Natural killer cell (primary cell): ENCODE data around the gene SND1. TPM values are rescaled to one million over a fixed set of nuclear protein-coding genes. Genes with fewer than 3 reads are reported as not detected.
A peak's percentile ranks its signal among the peaks of the same experiment; 100 is the strongest.
"Not testable (repeated sequence)": the region's sequence is repeated elsewhere in the genome, so short reads cannot be mapped to it uniquely, and the experiment has no call there.

Source experiments
- ATAC-seq, 3 donors: fragments of 150-1000 bp in 2 of 3; fragments of 200-7000 bp in 1 of 3; cut with Tn5 transposase; 1 replicate in 1 of 3; 2 replicates in 2 of 3; pipeline ENCODE4 v1.10.0; 2021; ENCODE audit warnings: mild to moderate bottlenecking in 2 of 3, moderate library complexity in 2 of 3
- DNase-seq, 2 donors: peaks; one replicate each; pipeline versions ENCODE4 v3.0.0 to v3.0.0-alpha.2; 2013 to 2021; ENCODE audit warnings: mixed read lengths in 1 of 2
- H3K27ac ChIP-seq: one replicate; pipeline ENCODE4 v1.5.1; 2013; ENCODE audit warnings: mild to moderate bottlenecking, low read length
- H3K27me3 ChIP-seq: one replicate; pipeline ENCODE4 v1.6.1; 2013; ENCODE audit warnings: low read length; ENCODE audit not compliant: control insufficient read depth, insufficient read depth
- H3K36me3 ChIP-seq: one replicate; pipeline ENCODE4 v1.6.1; 2013; ENCODE audit warnings: low read length; ENCODE audit not compliant: control insufficient read depth, insufficient read depth
- H3K4me1 ChIP-seq: one replicate; pipeline ENCODE4 v1.6.1; 2013; ENCODE audit warnings: low read length; ENCODE audit not compliant: control insufficient read depth, insufficient read depth
- H3K4me3 ChIP-seq: one replicate; pipeline ENCODE4 v1.5.1; 2013; ENCODE audit warnings: low read length
- H3K9me3 ChIP-seq: one replicate; pipeline ENCODE4 v1.6.1; 2013; ENCODE audit warnings: low read length; ENCODE audit not compliant: control insufficient read depth, insufficient read depth
- H3K27ac Mint-ChIP-seq, 2 donors: one replicate each; pipeline ENCODE4 v1.8.0; 2022; ENCODE audit warnings: mild to moderate bottlenecking in 2 of 2, mixed read lengths in 2 of 2, moderate library complexity in 1 of 2
- H3K27me3 Mint-ChIP-seq, 2 donors: one replicate each; pipeline ENCODE4 v1.8.0; 2022; ENCODE audit warnings: low read depth in 2 of 2, mixed read lengths in 2 of 2
- H3K36me3 Mint-ChIP-seq: one replicate; pipeline ENCODE4 v1.8.0; 2022; ENCODE audit warnings: mixed read lengths
- H3K4me1 Mint-ChIP-seq, 2 donors: one replicate each; pipeline ENCODE4 v1.8.0; 2022; ENCODE audit warnings: mixed read lengths in 2 of 2
- H3K4me3 Mint-ChIP-seq: one replicate; pipeline ENCODE4 v1.8.0; 2022; ENCODE audit warnings: mild to moderate bottlenecking, moderate library complexity, mixed read lengths
- H3K9me3 Mint-ChIP-seq, 2 donors: one replicate each; pipeline ENCODE4 v1.8.0; 2022; ENCODE audit warnings: mixed read lengths in 2 of 2
- CTCF ChIP-seq: fragments of 200-600 bp; IDR thresholded peaks from one replicate; pipeline ENCODE4 v1.8.0; 2022; ENCODE audit warnings: antibody characterized with exemption
- WGBS: methylation state at CpG from one replicate; pipeline ENCODE4 v1.1.7; 2013; ENCODE audit warnings: missing lambda C conversion rate; ENCODE audit not compliant: insufficient coverage; 5-methylcytosine and 5-hydroxymethylcytosine counted together
- intact Hi-C: fragments of 100-400 bp; cut with micrococcal nuclease; formaldehyde crosslinking; loops from one replicate; pipeline ENCODE4 v1.14.2; 2022
- total RNA-seq, 4 donors: library from RNA; stranded (reverse); fragments of 120-200 nt in 1 of 4; gene quantifications; one replicate each; pipeline versions ENCODE4 v1.2.3 to v1.2.4, GENCODE V29; 2013 to 2022

The SND1 gene
- total RNA-seq, 3 donors from 2014 or later (not counting 1 experiment from before 2014, with no cell fraction given): 149 to 188 (median 149) TPM

DNA sequence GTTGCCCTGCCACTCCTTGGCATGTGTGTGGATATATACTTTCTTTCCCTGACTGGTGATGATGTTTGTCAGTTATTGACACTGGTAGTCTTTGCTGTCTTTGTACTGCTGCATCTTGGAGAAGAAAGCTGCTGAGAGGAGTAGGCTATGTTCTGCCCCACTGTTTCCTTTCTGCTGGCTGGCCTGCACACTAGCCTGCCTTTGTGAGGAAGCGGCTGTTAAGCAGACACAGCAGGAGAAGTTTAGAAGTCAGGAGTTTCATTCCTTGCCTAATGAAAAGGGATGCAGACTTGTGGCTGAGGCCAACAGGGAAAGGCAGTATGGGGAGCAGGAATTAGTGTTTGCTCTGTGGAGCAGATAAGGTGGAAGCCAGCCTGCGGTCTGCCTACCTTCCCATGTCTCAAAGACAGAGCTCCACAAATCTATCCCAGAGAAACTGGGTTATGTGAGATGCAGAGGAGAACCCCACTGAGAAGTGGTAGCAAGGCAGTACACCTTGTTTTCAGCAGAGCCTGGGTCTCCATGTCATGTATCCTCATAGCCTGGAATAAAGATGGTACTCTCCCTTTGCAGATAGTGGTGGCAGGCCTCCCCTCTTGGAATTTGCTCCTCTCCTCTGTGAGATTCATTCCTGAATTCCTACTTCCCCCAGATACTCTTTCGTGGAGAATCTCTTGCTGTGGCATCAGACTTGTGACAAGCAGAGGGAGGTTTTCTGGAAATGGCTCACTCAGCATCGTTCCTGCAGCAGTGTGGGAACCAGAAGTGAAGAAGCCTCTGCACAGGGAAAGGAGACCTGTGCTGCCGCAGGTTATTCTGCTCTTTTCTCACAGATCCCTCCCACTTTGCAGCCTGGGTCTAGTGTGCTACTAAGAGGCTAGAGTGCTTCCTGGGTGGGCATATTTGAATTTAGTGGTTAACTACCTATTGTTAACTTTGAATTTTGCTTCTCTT lies 249.0 kb downstream of the SND1 start:
- intact Hi-C loops: no loop called here
- peaks cover 44 to 49% of the 10 kb centered on the region in 2 donors for H3K4me1 Mint-ChIP-seq
- Histone ChIP-seq H3K4me1 (peaks cover 21% of the 10 kb centered on the region), H3K36me3 (peaks cover 2% of the 10 kb centered on the region), H3K4me3 (no peak overlapping the region), H3K27me3 (no peaks in the 10 kb centered on the region), H3K9me3 (no peaks in the 10 kb centered on the region), H3K27ac (no peak overlapping the region)
- no peak overlapping the region for H3K4me3 Mint-ChIP-seq
- TF ChIP-seq CTCF: no peak
- WGBS: 68% methylated on average over 5 of the region's 5 CpGs
- H3K36me3 Mint-ChIP-seq: no peaks in the 10 kb centered on the region
- no peak for ATAC-seq
- no peaks in the 10 kb centered on the region for H3K9me3 Mint-ChIP-seq
- no peaks in the 10 kb centered on the region for H3K27me3 Mint-ChIP-seq
- H3K27ac Mint-ChIP-seq: peak overlapping the region in 1 of 2 donors; percentile 47
- no peak for DNase-seq

GRCh38 chr7:127901895-127902703 lies 250.1 kb downstream of the SND1 start:
- Mint-ChIP-seq H3K4me3 (no peak overlapping the region), H3K36me3 (no peaks in the 10 kb centered on the region), H3K27ac (peak overlapping the region in 1 of 2 donors; percentile 46), H3K9me3 (no peaks in the 10 kb centered on the region), H3K27me3 (no peaks in the 10 kb centered on the region), H3K4me1 (peaks cover 53 to 59% of the 10 kb centered on the region in 2 donors)
- ATAC-seq (no peak), DNase-seq (no peak)
- no peaks in the 10 kb centered on the region for H3K36me3 ChIP-seq
- no peaks in the 10 kb centered on the region for H3K27me3 ChIP-seq
- no peaks in the 10 kb centered on the region for H3K9me3 ChIP-seq
- H3K4me1 ChIP-seq: peaks cover 25% of the 10 kb centered on the region
- TF ChIP-seq CTCF: no peak
- intact Hi-C loops: no loop called here
- no peak overlapping the region for H3K27ac ChIP-seq
- no peak overlapping the region for H3K4me3 ChIP-seq
- WGBS: 54% methylated on average over 2 of the region's 5 CpGs

DNA sequence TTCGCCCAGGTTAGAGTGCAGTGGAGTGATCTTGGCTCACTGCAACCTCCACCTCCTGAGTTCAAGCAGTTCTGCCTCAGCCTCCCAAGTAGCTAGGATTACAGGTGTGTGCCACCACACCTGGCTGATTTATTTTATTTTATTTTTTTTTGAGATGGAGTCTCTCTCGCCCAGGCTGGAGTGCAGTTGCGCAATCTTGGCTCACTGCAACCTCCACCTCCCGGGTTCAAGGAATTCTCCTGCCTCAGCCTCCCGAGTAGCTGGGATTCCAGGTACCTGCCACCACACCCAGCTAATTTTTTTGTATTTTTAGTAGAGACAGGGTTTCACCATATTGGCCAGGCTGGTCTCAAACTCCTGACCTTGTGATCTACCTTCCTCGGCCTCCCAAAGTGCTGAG lies 250.8 kb downstream of the SND1 start:
- H3K4me3 ChIP-seq, H3K9me3 ChIP-seq, ATAC-seq, H3K27ac ChIP-seq, intact Hi-C loops, H3K36me3 ChIP-seq, H3K27me3 Mint-ChIP-seq, H3K9me3 Mint-ChIP-seq, H3K4me3 Mint-ChIP-seq, H3K27me3 ChIP-seq, H3K27ac Mint-ChIP-seq, DNase-seq, H3K36me3 Mint-ChIP-seq: not testable (repeated sequence)
- 100% methylated on average over 5 of the region's 6 CpGs for WGBS
- H3K4me1 ChIP-seq: peaks cover 27% of the 10 kb centered on the region
- H3K4me1 Mint-ChIP-seq: peaks cover 60 to 65% of the 10 kb centered on the region in 2 donors
